Measurements from ENCODE around the gene FCER1G. TPM values are rescaled to one million over a fixed set of nuclear protein-coding genes. Genes with fewer than 3 reads are reported as not detected.

The FCER1G gene
- total and polyA plus RNA-seq, 9 of the 15 experiments (the other 6 are each of a cell fraction or from before 2014, with no cell fraction given), result 0.15 to 0.69 (median 0.31) TPM; not detected in 2

DNA sequence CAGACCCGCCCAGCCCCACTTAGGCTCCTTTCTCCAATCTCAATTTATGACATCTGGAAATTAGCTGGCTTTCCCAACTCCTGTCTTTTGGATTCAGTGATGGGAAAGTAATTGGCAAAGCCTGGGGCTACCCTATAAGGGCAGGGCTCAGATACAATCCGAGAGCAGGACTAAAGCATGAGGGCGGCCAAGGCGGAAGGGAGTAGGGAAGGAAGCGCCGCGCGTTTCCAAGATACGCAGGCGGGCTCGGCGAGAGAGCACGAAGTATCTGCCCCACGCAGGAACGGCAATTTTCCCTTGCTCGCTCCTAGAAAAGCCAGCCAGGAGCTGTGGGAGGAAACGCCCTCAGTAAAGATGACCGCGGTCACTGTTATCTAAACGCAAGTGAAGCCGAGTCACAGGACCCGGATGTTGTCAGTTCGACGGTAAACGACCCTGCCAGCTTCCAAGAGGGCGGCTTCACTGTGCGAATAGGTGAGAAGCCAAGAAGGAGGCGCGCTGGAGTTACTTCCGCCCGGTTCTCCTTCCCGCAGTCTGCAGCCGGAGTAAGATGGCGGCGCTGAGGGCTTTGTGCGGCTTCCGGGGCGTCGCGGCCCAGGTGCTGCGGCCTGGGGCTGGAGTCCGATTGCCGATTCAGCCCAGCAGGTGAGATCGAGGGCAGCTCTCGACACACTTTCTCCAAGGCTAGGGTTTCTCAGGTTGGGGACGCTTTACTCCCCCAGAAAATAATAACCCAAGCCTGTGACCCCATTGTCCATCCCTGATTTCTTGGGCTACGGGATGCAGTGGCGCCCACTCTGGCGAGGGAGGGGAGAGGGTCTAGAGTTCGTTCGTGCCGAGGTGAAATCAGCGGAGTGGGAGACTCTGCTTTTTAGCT, 13.0 kb upstream of the FCER1G start, which contains the start of gene NDUFS2 (continued):
- TF ChIP-seq ZNF644 (tag; IDR thresholded peaks at IDR 0.05; ENCODE audit: low read depth) (no peak; the same call in 1 of the 2 replicates), KAT7 (CRISPR knock-in tag; IDR thresholded peaks at IDR 0.05; ENCODE audit: borderline replicate concordance) (peak; percentile 66; the same call in 1 of the 2 replicates), CCNT2 (IDR thresholded peaks at IDR 0.05; ENCODE audit: borderline replicate concordance, extremely low read depth, insufficient read length, low read depth, low read length) (no peak), ZNF830 (CRISPR knock-in tag; IDR thresholded peaks at IDR 0.05) (0 out of 2 replicates have a peak, but pooled peaks have one; percentile 53), POLR2G (IDR thresholded peaks at IDR 0.05; ENCODE audit: low read depth, low read length) (peak; percentile 94), DIDO1 (tag; IDR thresholded peaks at IDR 0.05; ENCODE audit: low read depth) (peak; percentile 64), ZNF445 (CRISPR knock-in tag; IDR thresholded peaks at IDR 0.05; ENCODE audit: low read depth) (no peak), ZBTB11 (CRISPR knock-in tag; IDR thresholded peaks at IDR 0.05) (peak in 2 of 3 experiments; percentile 16 to 86; a peak in 2 of 6 replicates), SETDB1 (IDR thresholded peaks at IDR 0.05; ENCODE audit: low read length) (peak; percentile 56), PCBP1 (IDR thresholded peaks at IDR 0.05; ENCODE audit: low read depth, low read length, poor library complexity, severe bottlenecking) (no peak), TCF3 (CRISPR knock-in tag; IDR thresholded peaks at IDR 0.05) (no peak; the same call in 1 of the 2 replicates), ZNF398 (CRISPR knock-in tag; IDR thresholded peaks at IDR 0.05) (no peak), SMAD1 (IDR thresholded peaks at IDR 0.05; ENCODE audit: low read depth, low read length, partially characterized antibody) (peak; percentile 31), NFIC (IDR thresholded peaks at IDR 0.05) (peak; percentile 28; the same call in 1 of the 2 replicates), TAF7 (tag; IDR thresholded peaks at IDR 0.05) (peak; percentile 97), POLR2AphosphoS2 (IDR thresholded peaks at IDR 0.05; ENCODE audit: low read length) (no peak), GABPB1 (CRISPR knock-in tag; IDR thresholded peaks at IDR 0.05) (peak; percentile 95)
- TF ChIP-seq, protein P1, sequence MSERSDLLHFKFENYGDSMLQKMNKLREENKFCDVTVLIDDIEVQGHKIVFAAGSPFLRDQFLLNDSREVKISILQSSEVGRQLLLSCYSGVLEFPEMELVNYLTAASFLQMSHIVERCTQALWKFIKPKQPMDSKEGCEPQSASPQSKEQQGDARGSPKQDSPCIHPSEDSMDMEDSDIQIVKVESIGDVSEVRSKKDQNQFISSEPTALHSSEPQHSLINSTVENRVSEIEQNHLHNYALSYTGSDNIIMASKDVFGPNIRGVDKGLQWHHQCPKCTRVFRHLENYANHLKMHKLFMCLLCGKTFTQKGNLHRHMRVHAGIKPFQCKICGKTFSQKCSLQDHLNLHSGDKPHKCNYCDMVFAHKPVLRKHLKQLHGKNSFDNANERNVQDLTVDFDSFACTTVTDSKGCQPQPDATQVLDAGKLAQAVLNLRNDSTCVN (CRISPR knock-in tag; IDR thresholded peaks at IDR 0.05), result 0 out of 2 replicates have a peak, but pooled peaks have one; percentile 7
